Suppressor macrophage treated with lipopolysaccharide for 1 hour (primary cell): ENCODE data around the gene SUSD3.

ENCODE experiments used
- DNase-seq, 3 donors: peaks; one replicate each; pipeline ENCODE4 v3.0.0-alpha.2; 2020 to 2022

Gene SUSD3

DNA sequence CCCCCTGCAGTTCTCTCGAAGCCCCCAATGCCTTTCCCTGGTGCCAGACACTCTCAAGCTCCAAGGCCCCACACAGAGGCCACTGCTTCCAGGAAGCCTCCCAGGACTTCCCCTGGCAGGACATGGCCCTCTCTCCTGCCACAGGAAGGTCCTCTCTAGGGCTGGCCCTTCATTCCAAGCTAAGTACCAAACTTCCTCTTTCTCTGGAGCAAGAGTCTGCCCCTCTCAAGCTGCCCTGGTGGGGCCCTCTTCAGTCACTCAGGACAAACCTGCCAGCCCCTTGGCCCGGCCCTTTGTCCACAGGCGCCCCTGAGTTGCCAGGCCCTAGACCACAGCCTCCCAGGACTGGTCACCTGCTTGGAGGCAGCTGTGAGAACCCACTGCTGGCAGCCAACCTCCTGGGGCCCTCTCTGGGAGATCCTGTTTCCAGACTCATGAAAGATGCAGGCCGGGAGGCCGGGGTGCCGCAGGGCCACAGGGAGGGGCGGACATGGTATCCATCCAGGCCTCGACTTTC, 69.0 kb downstream of the SUSD3 start:
- DNase-seq = peak in 2 of 3 donors; percentile 53 to 70

GRCh38 chr9:93128011-93128714, 69.7 kb downstream of the SUSD3 start:
- no peak for DNase-seq

DNA sequence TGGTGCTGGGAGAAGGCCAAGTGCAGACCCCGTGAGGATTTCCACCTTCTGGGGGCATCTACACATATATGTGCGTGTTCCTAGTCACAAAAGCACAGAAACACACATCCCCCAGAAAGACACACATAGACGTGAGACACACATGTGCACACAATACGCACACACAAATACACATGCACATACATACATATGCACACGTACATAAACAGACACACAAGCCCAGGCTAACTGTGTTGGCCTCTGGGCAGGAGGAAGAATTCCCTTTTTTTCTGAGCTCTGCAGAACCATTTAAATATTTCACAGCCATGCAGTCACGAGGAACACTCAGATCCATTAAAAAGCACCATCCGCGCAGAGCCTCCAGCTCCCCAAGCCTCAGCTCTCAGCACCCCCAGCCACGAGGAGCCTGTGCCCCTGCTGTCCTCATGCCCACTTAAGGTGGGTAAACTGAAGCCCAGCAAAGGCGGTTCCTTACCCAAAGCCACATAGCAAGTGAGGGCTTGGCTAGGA, 70.3 kb downstream of the SUSD3 start:
- DNase-seq = no peak

DNA sequence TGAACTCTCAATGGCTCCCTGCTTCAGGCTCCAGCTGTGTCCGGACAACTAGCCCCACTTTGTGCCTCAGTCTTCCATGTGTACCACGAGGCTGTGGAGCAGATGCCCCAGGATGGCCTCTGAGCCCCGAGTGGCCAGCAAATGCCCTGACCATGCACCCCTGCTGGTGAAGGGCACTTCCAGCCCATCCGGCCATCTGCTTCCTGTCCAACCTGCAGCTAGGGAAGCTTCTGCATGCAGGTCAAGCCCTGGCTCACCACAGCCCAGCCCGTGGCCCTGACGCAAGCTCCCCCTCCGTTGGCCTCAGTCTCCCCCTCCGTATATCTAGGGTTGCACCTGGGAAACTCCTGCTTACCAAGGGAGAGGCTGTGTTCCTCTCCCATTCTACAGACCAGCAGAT, 70.8 kb downstream of the SUSD3 start:
- no peak for DNase-seq

- no peak for DNase-seq
These were observed 71.4 kb downstream of the SUSD3 start for GRCh38 chr9:93129691-93130500.

- peak in 2 of 3 donors; percentile 48 to 62 for DNase-seq
These were observed 72.5 kb downstream of the SUSD3 start for GRCh38 chr9:93130861-93131481.

GRCh38 chr9:93131599-93132286, 73.2 kb downstream of the SUSD3 start:
- peak in 2 of 3 donors; percentile 6 to 18 for DNase-seq

- DNase-seq = peak; percentile 27 to 67 (median 38)
These were observed 73.9 kb downstream of the SUSD3 start for GRCh38 chr9:93132287-93132927.

DNA sequence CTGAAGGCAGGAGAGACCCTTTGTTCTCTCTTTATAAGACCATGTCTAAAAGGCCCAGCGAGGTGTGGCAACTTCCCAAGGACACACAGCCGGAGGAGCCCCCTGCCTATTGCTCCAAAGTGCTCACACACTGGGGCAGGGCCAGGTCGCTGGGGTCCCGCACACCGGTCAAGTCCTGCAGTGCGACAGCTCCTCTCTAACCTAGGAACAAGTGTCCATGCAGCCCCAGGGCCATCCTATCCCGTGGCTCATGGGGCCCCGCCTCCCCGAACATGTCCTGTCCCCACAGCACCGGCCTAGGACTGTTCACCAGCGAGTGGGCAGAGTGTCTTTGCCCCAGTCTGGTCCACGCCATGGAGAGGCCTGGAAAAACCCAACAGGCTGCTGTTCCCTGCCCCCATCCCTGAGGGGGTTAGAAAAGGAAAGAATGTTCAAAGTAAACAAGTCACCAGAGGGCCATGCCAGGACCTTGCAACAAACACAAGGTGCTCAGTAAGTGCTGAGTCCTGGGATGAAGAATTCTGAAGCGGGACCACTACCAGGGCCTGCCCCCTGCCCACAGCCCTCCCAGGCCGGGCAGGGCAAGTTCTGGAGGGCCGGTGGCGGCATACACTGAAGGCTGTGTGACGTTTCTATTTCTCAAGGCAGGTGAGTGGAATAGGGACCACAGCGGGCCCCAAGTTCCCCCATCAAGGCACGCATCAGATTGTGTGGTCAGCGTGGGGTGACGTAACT, 74.6 kb downstream of the SUSD3 start:
- peak; percentile 65 to 78 (median 69) for DNase-seq

DNA sequence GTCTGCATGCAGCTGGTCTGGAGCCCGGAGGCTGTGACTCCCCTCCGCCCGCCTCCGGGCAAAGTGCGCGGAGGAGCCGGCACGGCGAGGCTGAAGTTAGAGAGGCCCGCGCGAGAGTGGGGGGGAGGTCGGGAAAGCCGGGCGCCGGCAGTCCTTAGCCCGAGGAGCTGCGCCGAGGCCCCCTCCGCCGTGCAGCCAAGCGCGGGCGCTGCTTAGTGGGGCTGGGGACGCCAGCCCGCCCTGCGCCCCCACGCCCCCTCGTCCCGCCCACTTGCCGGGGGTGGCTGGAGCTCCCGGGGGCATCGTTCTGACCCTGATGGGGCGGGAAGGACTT, 75.1 kb downstream of the SUSD3 start:
- DNase-seq = peak; percentile 91 to 94 (median 94)

DNA sequence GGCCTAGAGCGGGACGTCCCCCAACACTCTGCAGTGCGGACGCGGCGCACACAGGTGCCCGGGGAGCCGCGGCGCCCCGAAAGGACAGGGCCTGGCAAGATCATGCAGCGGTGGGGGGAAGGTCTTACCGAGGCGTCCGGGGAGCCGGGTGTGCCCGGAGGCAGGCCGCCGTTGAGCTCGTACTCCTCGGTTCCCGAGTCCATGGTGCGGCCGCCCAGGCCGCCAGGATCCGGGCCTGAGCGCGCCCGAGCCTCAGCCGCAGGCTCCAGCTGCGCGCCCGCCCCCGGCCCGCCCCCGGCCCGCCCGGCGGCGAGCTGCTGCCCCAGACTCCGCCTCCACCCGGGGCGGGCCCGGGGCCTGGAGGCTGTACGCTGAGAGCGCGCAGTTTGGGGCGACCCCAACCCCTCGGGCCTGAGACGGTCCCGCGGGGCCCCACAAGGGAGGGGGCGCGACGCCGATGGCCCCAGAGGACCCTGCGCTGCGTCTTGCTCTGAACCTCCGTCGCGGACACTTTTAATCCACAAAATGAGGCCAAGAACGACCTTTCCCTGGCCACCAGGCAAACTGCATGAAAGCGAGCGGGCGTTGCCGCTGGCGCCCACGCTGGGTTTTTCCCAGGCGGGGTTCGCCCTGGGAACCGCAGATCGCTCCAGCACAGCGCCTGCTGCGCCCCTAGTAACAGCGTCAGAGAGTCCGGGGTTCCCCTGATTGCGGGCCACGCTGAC, 75.7 kb downstream of the SUSD3 start, which contains the start of gene NINJ1:
Gene NINJ1 (minus strand): TSS at position 237 of the 725 bp plus-strand sequence. CDS start 34 bp downstream, at position 203.
- DNase-seq = peak; percentile 99 to 100 (median 99)
